HG03095 (cell line): ENCODE results near the gene BCAS2.
A peak's percentile ranks its signal among the peaks of the same experiment; 100 is the strongest.
"Not testable (repeated sequence)": the region's sequence is repeated elsewhere in the genome, so short reads cannot be mapped to it uniquely, and the experiment has no call there.

Experiments
- ATAC-seq: cut with Tn5 transposase; IDR thresholded peaks from one replicate; pipeline ENCODE4 v1.9.1; 2021; ENCODE audit warnings: moderate library complexity; ENCODE audit not compliant: unreplicated experiment

BCAS2 gene

DNA sequence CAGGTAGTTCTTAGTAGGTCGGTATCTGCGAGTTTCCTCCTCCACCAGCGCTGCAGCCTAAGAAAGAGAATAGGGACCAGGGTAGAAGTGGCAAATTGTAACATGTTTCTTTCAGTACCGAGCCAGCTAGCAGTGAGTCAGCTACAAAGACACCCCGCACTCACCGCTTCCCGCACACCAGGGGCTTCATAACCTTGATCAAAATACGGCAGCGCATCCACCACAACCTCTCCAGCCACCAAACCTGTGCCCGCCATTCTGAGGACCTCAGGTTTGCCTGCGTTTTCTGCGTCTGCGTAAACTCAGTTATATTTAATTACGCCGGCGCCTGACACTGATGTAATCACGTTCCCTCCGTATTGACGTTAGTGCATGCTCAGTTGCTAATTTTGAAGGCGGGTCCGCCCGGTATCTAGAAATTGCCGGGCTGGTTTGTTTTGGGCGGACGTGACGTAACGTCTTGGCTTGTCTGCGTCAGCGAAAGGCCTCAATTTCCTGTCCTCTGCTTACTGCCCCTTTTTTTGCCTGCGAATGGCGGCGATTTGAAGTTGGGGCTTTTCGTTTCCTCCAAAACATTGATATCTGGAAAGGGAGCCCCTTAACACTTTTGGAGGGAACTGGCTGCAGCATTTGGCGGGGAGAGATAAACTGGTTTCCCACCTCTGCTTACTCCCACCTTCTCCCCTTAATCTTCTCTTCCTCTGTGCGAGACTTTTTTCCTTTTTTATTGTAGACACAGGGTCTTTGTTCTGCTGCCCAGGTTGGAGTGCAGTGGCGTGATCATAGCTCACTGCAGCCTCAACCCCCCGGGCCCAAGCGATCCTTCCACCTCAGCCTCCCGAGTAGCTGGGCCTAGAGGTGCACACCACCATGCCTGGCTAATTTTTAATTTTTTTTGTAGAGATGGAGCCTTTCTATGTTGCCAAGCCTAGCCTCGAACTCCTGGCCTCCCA lies at the start of gene BCAS2:
Gene BCAS2 (minus strand): TSS at position 281 of the 953 bp plus-strand sequence. CDS start 24 bp downstream, at position 257.
- peak; percentile 99 for ATAC-seq

DNA sequence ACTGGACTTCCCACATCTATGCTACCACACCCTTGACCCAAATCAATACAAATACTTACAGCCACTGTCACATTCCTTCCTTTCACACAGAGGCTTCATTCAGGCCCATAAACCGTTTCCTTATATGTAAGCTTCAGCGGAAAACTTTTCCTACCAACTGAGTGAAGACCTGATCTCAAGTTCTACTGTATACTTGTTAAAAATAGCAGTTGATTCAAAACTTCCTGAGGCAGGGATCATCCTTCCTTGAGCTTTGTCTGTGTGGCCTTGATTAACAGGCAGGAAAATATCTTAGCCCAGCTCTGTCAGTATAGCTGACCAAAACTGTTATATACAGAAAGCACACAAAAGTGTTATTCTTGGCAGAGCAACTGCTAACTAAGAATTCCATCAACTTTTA lies 45.7 kb upstream of the BCAS2 start:
- ATAC-seq: no peak

DNA sequence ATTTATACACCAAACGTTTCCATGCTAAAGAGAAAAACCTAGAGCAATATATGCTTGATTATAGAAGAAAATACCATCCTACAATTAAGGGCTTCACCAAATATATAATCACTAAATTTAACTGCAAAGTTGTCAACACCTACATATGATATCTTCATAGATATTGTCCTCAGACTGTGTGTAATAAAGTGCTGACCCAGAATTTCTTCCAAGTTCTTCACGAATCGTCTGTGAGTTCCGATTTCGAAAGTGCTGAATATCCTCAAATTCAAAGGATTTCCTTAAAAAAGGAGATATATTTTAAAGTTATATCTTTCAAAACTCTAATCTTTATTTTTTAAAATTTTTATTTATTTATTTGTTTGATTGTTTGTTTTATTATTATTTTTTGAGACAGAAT lies 41.9 kb upstream of the BCAS2 start:
- no peak for ATAC-seq

DNA sequence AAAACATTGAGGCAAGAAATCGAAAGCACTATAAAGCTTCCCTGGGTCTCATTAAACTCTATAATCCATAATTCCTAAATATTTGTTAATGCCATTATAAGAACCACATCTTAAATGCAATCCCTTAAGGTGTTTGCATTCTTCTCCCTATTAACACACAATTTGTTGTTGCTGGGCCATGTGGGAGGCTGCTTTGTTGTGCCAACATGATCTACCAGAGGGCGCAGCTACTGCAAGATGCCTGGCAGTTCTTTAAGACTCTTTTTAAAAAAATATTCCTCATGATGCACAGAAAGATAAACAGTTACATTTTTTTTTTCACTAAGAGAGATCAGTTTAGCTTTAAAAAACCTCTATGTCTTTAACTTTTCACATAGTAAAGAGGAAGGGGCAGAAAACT lies 39.0 kb upstream of the BCAS2 start:
- no peak for ATAC-seq

DNA sequence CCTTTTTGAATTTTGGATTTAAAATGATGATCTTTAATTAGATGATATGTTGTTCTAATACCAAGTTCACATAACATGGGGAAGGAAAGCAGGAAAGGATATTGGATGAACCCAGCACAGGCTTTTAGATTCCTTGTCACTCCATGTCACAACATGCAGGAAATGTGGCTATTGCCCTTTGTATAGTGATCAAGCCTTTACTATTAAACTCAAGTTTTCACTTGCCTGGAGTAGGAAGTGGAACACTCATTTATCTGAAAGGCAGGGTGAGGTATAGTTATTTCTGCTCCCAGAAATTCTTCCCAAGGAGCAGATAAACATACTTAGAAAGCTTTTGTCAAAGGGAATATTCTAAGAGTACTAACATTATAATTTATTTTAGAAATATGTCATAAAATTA lies 37.2 kb upstream of the BCAS2 start:
- ATAC-seq: no peak

GRCh38 chr1:114610546-114611245 lies 29.3 kb upstream of the BCAS2 start:
- no peak for ATAC-seq

DNA sequence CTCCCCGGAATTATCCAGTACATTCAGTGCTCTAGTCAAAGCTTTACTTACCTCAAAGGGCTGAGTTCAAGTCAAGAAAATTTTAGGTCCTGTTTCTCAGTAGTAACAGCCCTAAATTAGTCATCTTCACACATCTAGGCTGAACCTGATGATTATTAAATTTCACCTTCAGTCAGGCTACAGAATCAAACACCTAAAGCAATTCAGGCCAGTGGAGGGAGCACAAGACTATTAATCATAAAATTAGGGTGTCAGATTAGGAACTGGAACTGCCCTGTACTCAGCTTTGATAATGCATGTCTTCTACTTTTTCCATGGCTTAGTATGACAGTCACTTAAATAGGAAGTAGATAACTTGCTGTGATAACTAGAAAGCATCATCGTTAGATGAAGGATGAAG lies 28.4 kb upstream of the BCAS2 start:
- ATAC-seq: no peak

DNA sequence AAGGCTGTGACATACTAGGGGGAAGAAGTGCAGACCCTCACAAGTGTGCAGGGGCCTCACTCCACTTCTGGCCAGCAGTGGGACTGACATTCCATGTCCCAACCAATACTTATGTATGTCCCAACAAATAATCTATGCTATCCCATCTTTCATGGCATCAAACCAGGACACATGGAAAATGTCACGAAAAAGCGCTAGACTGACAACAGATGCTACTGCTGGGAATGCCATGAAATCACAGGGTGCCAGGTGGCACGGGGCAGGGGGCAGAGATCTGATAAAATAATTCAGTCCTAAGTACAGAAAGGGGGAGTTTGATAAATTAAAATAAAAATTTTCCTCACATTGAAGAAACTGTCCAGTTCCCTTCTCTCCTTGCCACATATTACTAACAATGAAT lies 27.6 kb upstream of the BCAS2 start:
- no peak for ATAC-seq

DNA sequence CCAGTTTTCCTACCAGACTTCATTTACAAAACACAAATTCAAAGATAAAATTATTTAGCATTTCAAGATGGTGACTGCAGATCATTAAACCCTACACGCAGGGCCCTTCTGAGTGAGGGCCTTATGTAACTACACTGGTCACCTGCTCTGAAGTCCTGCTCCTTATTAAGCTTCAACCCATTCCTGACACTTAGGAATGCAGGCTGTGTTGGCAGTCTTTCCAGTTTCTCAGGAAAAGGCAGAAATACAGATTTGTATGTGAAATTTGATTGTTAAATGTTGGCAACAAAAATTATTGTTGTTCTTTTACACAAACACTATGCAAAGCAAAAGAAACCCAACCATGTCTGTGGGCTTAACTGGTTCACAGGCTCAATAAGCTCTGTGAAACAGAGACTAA lies 25.8 kb upstream of the BCAS2 start:
- no peak for ATAC-seq

DNA sequence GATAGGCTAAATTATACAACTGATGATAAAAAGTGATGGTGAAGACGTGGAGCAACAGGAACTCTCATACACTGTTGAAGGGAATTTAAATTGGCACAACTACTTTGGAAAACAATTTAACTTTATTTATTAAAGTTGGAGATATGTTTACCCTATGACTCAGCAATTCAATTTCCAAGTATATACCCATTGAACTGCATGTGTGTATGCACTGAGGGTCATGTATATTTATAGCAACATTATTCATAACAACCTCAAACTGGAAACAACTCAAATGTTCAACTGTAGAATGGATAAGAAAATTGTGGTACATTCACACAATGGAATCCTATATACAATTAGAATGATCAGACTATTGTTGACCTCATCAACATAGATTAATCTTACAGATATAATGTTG lies 16.5 kb upstream of the BCAS2 start:
- ATAC-seq: no peak

DNA sequence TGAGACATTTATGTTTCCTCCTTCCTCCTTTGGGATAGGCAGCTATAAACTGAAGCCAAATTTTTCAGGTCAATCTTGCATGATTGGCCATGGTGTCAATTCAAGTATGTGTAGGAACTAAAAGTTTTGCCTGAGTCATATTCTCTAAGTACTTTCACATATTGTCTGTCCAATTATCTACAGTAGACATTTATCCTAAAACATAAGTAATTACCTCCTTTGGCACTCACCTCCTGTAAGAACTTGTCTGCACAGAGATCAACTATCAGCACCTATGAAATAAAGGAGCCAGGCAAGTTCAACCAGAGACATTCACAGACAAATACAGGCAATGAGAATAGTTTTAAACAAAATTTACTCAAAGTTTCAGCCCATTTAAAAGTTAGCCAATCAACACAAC lies 14.2 kb upstream of the BCAS2 start:
- no peak for ATAC-seq

GRCh38 chr1:114594046-114594445 lies 12.6 kb upstream of the BCAS2 start:
- no peak for ATAC-seq

GRCh38 chr1:114589122-114589521 lies 7.7 kb upstream of the BCAS2 start:
- ATAC-seq: no peak

- ATAC-seq: no peak
Observed at GRCh38 chr1:114588196-114588689, 6.8 kb upstream of the BCAS2 start.

DNA sequence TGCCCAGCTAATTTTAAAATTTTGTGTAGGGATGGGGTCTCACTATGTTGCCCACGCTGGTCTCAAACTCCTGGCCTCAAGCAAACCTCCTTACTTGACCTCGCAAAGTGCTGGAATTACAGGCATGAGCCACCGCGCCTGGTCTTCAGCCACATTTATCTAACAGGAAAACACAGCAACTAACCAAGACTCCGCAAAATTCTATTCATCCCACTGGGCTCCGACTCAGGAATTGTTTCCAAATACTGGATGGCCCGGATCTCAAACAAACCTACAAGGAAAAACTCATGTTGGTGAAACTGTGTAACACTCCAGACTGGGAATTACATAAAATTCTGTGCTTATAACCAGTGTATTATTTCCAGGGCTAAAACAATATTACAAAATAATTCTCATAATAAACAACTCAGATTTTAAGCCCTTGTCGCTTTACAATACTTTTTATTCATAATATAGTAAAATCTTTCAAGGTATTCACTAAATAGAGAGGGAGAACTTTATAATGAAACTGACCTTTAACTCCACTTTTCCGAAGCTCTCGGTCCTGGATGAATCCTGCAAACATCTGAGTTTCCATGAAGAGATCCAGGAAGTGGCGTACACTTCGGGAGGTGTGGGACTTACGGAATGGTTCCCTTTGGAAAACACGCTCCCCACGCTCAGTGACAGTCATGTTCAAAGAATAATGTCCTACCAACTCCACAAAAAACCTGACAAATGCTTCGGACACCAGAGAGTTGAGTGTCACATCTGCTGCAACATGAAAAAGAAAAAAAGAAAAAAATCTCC lies 6.0 kb upstream of the BCAS2 start:
- no peak for ATAC-seq

- ATAC-seq: no peak
Observed at GRCh38 chr1:114586513-114587047, 5.2 kb upstream of the BCAS2 start.

DNA sequence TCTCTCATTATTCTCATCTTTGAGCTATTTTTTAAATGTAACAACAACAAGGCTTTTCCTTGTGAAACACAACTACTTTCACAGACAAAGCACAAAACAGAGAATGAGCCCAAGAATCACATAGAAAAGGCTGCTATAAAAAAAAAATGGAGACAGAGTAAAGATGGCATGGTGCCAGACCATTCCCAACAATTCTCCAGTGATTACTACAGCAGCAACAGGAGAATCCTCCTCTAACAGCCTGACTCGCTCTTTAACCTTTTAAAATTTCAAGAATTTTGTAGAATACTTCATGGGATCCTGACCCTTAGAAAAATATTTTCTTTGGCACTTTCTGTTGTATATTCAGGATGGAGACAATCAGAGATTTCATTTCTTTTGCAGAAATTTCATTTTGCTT lies 3.8 kb upstream of the BCAS2 start:
- ATAC-seq: no peak

- no peak for ATAC-seq
Observed at GRCh38 chr1:114574365-114574764, 7.0 kb downstream of the BCAS2 start.

DNA sequence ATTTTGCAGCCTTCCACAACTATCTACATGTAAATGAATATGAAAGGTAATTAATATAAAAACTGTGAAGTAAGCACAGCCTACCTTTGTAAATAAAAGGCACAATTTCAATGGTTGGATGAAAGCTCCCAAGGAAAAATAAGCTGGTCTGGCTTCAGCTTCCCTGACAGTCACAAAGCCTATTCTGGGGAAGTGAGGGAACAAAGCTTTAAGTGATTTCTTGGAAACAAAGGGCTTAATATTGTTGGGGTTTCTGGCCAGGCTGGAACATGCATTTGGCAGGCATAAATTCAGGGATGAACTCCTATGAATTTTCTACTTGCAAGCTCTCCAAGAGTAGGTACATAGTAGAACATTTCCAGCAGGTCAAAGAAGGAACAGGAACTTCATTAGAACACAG lies 17.3 kb downstream of the BCAS2 start:
- no peak for ATAC-seq

GRCh38 chr1:114562978-114563510 lies 18.4 kb downstream of the BCAS2 start:
- ATAC-seq: not testable (repeated sequence)

- no peak for ATAC-seq
Observed at GRCh38 chr1:114561333-114561732, 20.1 kb downstream of the BCAS2 start.
